Neuron (in vitro differentiated cells): ENCODE measurements around the gene MYO7A.

Experiments
- H2AFZ ChIP-seq: one replicate; pipeline ENCODE4 v1.6.1; 2013; ENCODE audit warnings: low read depth, mild to moderate bottlenecking, inconsistent platforms, low read length, moderate library complexity
- H3K27me3 ChIP-seq: one replicate; pipeline ENCODE4 v1.6.1; 2013; ENCODE audit warnings: low read length; ENCODE audit not compliant: insufficient read depth
- H3K36me3 ChIP-seq: one replicate; pipeline ENCODE4 v1.6.1; 2013; ENCODE audit warnings: low read length; ENCODE audit not compliant: insufficient read depth
- H3K4me1 ChIP-seq: one replicate; pipeline ENCODE4 v1.6.1; 2013; ENCODE audit warnings: low read length; ENCODE audit not compliant: insufficient read depth
- H3K4me3 ChIP-seq: 2 replicates; pipeline ENCODE4 v1.5.1; 2013; ENCODE audit warnings: mild to moderate bottlenecking, low read length, moderate library complexity
- H3K9me3 ChIP-seq: one replicate; pipeline ENCODE4 v1.6.1; 2013; ENCODE audit warnings: low read length

Gene MYO7A

DNA sequence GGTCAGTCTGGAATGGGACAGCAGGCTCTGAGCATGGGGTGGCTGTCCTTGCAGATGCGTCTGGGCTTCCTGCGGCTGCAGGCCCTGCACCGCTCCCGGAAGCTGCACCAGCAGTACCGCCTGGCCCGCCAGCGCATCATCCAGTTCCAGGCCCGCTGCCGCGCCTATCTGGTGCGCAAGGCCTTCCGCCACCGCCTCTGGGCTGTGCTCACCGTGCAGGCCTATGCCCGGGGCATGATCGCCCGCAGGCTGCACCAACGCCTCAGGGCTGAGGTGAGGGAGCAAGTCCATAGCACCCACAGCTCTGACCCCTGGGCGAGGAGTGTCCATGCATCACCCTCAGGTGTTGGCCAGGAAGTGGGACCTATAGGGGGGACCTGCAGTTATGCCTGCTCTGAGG lies 51.6 kb downstream of the MYO7A start:
- peaks cover 10% of the 10 kb centered on the region for H3K4me1 ChIP-seq
- no peaks in the 10 kb centered on the region for H3K27me3 ChIP-seq
- H3K9me3 ChIP-seq, result no peaks in the 10 kb centered on the region
- no peaks in the 10 kb centered on the region for H3K36me3 ChIP-seq
- H3K4me3 ChIP-seq, result no peak overlapping the region
- H2AFZ ChIP-seq, result no peak overlapping the region

DNA sequence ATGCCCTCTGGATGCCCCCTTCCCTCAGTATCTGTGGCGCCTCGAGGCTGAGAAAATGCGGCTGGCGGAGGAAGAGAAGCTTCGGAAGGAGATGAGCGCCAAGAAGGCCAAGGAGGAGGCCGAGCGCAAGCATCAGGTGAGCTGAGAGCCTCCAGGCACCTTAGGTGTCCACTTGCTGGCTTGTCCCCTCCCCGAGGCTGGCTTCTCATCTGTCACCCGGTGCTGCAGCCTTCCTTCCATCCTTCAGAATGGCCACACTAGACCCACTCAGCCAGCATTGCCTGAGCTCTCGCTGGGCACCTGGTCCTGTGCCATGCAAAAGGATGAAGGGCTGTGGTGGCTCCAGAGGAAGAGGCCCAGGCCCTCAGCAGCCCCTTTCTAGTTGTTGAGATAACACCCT lies 52.3 kb downstream of the MYO7A start:
- H2AFZ ChIP-seq, result no peak overlapping the region
- H3K27me3 ChIP-seq, result no peaks in the 10 kb centered on the region
- H3K36me3 ChIP-seq, result no peaks in the 10 kb centered on the region
- peaks cover 8% of the 10 kb centered on the region for H3K4me1 ChIP-seq
- H3K9me3 ChIP-seq, result no peaks in the 10 kb centered on the region
- H3K4me3 ChIP-seq, result no peak overlapping the region

DNA sequence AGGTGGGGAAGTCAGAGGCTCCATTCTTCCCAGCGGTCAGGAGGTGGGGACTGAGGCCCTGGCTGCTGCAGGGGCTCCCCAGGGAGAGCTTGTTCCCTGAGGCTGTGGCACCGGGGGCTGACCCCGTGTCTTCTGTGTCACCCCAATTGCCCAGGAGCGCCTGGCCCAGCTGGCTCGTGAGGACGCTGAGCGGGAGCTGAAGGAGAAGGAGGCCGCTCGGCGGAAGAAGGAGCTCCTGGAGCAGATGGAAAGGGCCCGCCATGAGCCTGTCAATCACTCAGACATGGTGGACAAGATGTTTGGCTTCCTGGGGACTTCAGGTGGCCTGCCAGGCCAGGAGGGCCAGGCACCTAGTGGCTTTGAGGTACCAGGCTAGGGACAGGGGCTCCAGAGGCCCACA lies 53.2 kb downstream of the MYO7A start:
- Histone ChIP-seq H3K9me3 (no peaks in the 10 kb centered on the region), H2AFZ (no peak overlapping the region), H3K36me3 (no peaks in the 10 kb centered on the region), H3K27me3 (no peaks in the 10 kb centered on the region), H3K4me3 (no peak overlapping the region), H3K4me1 (no peaks in the 10 kb centered on the region)

DNA sequence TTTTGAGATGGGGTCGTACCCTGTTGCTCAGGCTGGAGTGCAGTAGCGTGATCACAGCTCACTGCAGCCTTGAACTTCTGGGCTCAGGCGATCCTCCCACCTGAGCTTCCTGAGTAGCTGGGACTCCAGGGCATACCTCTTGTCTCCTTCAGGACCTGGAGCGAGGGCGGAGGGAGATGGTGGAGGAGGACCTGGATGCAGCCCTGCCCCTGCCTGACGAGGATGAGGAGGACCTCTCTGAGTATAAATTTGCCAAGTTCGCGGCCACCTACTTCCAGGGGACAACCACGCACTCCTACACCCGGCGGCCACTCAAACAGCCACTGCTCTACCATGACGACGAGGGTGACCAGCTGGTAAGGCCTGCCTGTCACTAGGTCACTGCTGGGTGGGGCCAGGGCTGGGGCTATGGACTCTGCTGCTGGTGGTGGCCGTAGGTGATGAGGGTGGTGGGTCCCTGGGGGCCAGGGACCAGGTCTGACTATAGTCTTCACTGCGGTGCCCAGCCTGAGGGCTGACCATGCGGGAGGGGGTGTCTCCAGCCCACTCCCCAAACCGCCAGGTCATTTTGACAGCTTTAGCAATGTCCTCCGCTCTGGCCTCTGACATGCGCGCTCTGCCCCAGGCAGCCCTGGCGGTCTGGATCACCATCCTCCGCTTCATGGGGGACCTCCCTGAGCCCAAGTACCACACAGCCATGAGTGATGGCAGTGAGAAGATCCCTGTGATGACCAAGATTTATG lies 53.9 kb downstream of the MYO7A start:
- Histone ChIP-seq H3K27me3 (no peaks in the 10 kb centered on the region), H3K4me1 (no peaks in the 10 kb centered on the region), H2AFZ (no peak overlapping the region), H3K36me3 (no peaks in the 10 kb centered on the region), H3K4me3 (no peak overlapping the region), H3K9me3 (no peaks in the 10 kb centered on the region)

DNA sequence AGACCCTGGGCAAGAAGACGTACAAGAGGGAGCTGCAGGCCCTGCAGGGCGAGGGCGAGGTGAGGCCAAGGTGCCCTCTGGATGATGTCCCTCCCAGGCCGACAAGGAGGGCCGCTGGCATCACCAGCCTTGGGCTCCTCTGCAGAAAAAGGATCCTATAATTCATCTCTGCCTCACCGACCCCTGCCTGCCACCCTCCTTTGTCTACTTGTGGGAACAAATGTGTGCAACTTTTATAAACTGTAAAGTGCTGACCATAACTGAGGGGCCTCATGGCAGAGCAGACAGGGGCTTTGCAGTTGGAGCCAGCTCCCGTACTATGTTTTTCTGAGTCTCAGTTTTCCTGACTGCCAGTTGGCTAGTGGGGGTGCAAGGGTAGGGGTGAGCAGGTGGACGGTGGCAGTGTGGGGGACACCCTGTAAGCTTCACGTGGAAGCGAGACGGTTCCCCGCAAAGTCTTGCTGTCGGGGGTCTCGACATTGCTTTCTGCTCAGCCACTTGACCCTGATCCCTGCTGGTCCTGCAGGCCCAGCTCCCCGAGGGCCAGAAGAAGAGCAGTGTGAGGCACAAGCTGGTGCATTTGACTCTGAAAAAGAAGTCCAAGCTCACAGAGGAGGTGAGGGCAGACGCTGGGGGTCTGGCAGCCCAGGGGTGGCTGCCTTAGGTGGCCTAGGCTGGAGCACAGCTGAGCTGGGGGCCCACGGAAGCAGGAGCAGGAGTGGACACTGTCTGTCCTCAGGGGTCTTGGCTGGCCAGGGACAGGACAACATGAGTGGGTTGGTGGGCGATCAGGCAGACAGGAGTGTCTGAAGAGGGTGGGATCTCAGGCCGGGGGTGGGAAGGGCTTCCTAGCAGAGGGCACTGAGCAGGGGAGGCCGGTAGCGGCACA lies 54.7 kb downstream of the MYO7A start:
- Histone ChIP-seq H3K9me3 (no peaks in the 10 kb centered on the region), H2AFZ (no peak overlapping the region), H3K4me1 (no peaks in the 10 kb centered on the region), H3K4me3 (no peak overlapping the region), H3K27me3 (no peaks in the 10 kb centered on the region), H3K36me3 (no peaks in the 10 kb centered on the region)

DNA sequence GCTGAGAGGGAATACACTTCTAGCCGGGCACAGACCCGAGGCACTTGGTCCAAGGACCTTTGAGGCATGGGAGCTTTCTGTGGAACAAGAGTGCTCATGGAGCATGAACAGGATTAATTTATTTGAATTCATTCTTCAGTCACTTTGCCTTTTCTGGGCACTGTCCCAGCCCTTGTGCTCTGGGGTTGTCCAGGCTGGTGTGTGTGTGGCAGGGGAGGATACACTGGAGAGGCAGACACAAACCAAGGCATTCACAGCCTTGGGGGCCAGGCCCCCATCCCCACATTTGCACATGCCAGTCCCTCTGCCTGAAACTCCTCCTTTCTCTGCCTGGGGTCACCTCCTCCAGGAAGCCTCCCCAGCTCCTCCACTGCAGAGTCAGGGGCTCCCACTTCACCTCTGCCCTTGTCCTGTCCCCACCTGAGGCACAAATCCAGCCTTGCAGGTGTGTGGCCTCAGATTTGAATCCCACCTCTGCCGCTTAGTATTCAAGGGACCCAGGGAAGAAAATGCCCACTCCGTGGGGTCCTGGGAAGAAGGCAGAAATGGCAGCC lies 55.5 kb downstream of the MYO7A start:
- Histone ChIP-seq H3K4me3 (no peak overlapping the region), H3K4me1 (no peaks in the 10 kb centered on the region), H3K36me3 (no peaks in the 10 kb centered on the region), H3K9me3 (no peaks in the 10 kb centered on the region), H3K27me3 (no peaks in the 10 kb centered on the region), H2AFZ (no peak overlapping the region)

DNA sequence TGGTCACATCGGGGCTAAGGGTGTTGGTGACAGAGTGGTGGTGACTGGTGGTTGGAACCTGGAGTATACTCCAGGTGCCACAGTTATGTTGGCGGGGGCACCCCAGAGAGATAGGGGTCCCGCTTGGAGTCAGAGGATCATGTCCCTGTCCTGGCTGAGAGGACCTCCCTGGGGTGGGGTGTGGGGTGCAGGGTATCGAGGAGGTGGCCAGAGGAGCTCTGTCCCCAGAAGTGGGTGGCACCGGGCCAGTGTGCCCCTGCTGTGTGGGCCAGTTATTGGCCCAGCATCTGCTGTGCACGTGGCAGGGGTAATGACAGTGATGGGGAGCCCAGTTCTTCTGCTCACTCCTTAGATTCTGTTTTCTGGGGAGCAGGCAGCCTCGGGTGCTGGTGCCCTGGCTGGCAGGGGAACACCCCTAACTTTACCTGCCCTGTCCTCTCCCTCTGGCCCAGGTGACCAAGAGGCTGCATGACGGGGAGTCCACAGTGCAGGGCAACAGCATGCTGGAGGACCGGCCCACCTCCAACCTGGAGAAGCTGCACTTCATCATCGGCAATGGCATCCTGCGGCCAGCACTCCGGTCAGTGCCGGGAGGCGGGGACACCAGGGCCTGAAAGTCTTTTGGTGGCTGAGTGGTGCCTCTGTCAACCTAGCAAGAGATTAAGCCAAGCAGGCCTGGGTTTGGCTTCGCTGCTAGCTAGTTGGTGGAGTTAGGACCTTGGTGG lies 56.3 kb downstream of the MYO7A start:
- no peaks in the 10 kb centered on the region for H3K9me3 ChIP-seq
- H3K27me3 ChIP-seq, result no peaks in the 10 kb centered on the region
- no peak overlapping the region for H3K4me3 ChIP-seq
- H2AFZ ChIP-seq, result no peak overlapping the region
- no peaks in the 10 kb centered on the region for H3K36me3 ChIP-seq
- no peaks in the 10 kb centered on the region for H3K4me1 ChIP-seq

DNA sequence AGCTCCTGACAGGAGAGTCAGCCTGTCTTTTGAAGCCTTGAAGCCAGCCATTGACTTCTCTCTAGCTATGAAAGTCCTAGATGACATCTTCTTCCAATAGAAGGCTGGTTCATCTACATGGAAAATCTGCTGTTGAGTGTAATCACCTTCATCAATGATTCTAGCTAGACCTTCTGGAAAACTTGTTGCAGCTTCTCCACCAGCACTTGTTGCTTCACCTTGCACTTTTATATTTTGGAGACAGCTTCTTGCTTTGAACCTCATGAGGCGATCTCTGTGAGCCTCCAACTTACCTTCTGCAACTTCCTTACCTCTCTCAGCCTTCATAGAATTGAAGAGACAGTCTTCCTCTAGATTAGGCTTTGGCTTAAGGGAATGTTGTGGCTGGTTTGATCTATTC lies 58.3 kb downstream of the MYO7A start:
- H2AFZ ChIP-seq, result no peak overlapping the region
- H3K9me3 ChIP-seq, result no peaks in the 10 kb centered on the region
- no peaks in the 10 kb centered on the region for H3K36me3 ChIP-seq
- no peak overlapping the region for H3K4me3 ChIP-seq
- no peaks in the 10 kb centered on the region for H3K4me1 ChIP-seq
- no peaks in the 10 kb centered on the region for H3K27me3 ChIP-seq

DNA sequence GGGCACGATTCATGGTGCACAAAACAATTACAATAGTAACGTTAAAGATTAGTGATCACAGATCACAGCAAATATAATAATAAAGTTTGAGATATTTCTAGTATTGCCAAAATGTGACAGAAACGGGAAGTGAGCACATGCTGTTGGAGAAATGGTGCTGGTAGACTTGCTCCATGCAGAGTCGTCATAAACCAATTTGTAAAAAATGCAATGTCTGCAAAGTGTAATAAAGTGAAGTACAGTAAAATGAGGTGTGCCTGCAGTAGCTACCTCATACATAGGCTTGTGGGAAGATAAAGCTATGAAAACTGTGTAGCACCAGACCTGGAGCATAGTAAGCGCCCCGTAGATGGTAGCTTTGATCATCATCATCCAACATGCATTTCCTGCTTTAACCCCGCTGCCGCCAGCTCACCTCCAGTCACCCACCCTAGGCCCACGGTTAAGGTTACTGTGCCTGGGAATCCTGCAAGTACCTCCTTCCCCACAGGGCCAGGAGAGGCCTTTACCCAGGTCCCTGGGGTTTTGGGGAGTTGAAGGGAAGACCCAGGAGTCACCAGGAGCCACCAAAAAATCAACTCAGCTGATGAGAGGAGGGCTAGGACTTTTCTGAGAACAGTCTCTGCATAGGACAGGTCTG lies 59.2 kb downstream of the MYO7A start:
- H3K4me3 ChIP-seq, result no peak overlapping the region
- no peaks in the 10 kb centered on the region for H3K36me3 ChIP-seq
- H2AFZ ChIP-seq, result no peak overlapping the region
- no peaks in the 10 kb centered on the region for H3K27me3 ChIP-seq
- H3K9me3 ChIP-seq, result no peaks in the 10 kb centered on the region
- no peaks in the 10 kb centered on the region for H3K4me1 ChIP-seq

DNA sequence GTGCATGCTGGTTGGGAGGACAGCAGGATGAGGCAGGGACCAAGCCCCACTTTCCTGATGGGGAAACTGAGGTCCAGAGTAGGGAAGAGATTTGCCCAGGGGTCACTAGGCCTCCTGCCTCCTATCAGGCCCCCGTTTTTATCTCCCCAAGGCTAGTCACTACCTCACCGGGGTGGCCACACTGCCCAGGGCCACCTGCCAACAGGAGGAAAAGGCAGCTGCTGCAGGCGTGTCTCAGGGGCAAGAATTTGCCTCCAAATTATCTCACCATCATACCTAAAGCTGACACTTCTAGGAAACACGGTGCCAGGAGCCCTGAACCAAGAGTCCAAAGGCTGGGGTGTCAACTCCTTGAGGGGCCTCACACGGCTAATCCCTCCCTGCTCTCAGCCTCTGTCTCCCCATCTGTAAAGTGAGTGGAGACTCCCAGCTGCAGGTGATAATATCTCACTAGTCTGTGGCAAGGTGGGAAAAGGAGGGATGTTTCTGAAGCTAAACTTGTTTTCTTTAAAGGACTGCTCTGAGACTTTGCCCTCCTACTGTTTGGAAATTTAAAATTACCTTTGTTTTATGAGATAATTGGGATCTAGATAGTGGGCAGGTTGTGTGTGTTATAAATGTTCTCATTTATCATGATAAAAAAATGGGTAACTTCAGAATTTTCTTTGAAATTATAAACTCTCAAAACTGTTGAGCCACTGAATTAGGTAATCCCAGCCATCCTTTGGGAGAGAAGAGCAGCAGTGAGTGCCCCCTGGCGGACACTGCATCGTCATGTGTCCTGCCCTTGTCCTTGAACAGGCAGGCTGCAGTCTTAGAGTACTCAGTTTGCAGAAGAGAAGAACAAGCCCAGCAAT lies 60.0 kb downstream of the MYO7A start:
- H3K4me1 ChIP-seq, result no peaks in the 10 kb centered on the region
- no peak overlapping the region for H2AFZ ChIP-seq

DNA sequence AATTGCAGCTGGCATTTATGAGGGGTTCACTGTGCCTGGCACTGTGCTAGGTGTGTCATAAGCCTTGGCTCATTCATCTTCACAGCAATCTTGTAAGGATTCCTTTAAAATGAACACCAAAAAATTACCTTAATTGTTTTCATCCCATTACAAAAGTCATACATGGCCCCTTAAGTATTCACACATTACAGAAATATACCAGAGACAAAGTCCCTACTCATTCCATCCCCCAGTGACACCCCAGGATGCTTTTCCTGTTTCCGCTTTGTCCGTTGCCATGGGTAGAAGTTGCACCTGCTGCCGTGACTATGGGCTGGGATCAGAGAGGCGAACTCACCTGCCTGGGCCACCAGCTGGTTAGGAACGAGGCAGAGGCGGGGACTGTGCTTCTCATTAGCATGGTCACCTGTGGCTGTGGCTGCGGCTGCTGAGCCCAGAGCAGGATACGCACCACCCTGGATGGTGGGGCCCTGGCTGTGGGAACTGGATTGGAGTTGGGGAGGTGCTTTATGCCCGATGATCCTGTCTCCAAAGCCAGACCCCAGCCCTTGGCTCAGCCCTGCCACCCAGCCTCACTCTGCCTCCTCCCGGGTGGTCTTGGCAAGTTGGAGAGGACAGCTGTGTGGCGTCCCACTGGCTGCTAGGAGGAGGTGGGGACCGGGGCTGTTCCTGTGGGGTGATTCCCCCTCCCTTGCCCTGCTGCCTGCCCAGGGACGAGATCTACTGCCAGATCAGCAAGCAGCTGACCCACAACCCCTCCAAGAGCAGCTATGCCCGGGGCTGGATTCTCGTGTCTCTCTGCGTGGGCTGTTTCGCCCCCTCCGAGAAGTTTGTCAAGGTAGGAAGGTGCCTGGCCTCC lies 60.8 kb downstream of the MYO7A start:
- Histone ChIP-seq H3K4me1 (no peaks in the 10 kb centered on the region), H3K4me3 (no peak overlapping the region), H3K27me3 (no peaks in the 10 kb centered on the region), H3K36me3 (no peaks in the 10 kb centered on the region), H2AFZ (no peak overlapping the region), H3K9me3 (no peaks in the 10 kb centered on the region)

More for the DNA sequence above, 60.0 kb downstream of the MYO7A start:
- no peaks in the 10 kb centered on the region for H3K9me3 ChIP-seq
- no peaks in the 10 kb centered on the region for H3K27me3 ChIP-seq
- no peaks in the 10 kb centered on the region for H3K36me3 ChIP-seq
- H3K4me3 ChIP-seq, result no peak overlapping the region
